GM13976 (cell line): Measurements from ENCODE around the gene GPHN.

Experiments used
- DNase-seq: peaks from one replicate; pipeline ENCODE4 v3.0.0; 2012; ENCODE audit warnings: low spot score
- CTCF ChIP-seq: IDR thresholded peaks from 2 replicates; pipeline ENCODE4 v1.5.1; 2012; ENCODE audit warnings: borderline replicate concordance, mild to moderate bottlenecking; ENCODE audit not compliant: insufficient read depth; ENCODE audit errors: extremely low read depth, missing control alignments, control extremely low read depth
- in situ Hi-C: fragments of 300-500 bp; cut with MboI; formaldehyde crosslinking; loops from one replicate; pipeline ENCODE4 v1.12.0; 2022; ENCODE audit warnings: low sequenced_read_pairs, mixed read lengths, inconsistent platforms; ENCODE audit not compliant: unreplicated experiment

Gene GPHN

DNA sequence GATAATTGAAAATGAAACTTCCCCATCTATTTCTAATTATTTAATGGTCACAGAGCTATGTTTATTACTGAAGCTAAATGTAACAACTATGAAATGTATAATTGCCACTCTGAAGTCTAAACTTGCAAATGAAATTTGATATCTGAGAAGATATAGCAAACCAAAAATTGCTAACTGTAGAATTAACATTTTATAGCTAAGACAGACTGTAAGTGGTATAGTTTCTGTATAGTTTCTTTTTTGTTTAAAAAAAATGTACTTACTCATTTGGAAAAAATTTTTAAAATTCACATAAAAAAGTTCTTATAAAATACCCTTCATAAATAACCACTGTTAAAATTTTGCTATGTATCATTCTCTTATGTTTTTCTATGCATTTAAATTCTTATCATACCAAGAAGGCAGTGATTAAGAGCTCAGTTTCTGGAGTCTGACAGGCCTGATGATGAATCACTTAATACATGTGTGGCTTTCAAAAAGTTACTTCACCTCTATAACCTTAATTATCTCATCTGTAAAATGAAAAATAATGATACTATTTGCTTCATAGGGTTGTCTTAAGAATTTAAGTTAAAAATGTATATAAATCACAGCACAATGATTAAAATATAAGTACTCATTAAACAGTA lies 466.6 kb downstream of the GPHN start:
- in situ Hi-C loops = no loop called here
- DNase-seq = no peak
- no peak for TF ChIP-seq CTCF

GRCh38 chr14:66975251-66975650 lies 467.3 kb downstream of the GPHN start:
- TF ChIP-seq CTCF = no peak
- in situ Hi-C loops = no loop called here
- DNase-seq = no peak

- in situ Hi-C loops = no loop called here
- DNase-seq = no peak
- TF ChIP-seq CTCF = no peak
Observed at GRCh38 chr14:66979101-66979974, 471.4 kb downstream of the GPHN start.

- DNase-seq = no peak
- in situ Hi-C loops = no loop called here
- TF ChIP-seq CTCF = no peak
Observed at GRCh38 chr14:66982247-66982646, 474.3 kb downstream of the GPHN start.

- in situ Hi-C loops = no loop called here
- DNase-seq = no peak
- no peak for TF ChIP-seq CTCF
Observed at GRCh38 chr14:66992776-66993175, 484.8 kb downstream of the GPHN start.

DNA sequence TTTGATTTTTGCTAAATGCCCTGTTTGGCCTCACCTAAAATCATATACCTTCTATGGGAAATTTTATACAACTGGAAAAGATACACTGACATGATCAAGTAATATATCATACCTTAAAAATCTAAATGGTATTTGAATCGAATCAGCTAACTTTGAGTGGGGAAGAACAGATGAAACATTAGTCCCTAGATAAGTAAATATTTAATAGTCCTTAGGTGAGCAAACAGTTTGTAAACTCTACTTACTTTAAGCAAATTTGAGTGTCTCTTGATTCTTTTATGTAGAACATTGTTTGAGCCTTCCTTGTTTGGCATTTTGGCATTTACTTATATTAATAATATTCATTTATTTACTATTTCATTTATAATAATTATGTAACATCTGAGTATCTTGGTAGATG lies 485.6 kb downstream of the GPHN start:
- TF ChIP-seq CTCF = no peak
- no peak for DNase-seq
- in situ Hi-C loops = no loop called here
